ENCODE data around the gene SLC12A9.
A peak's percentile ranks its signal among the peaks of the same experiment; 100 is the strongest.

GRCh38 chr7:100875356-100875751 lies 22.8 kb downstream of the SLC12A9 start:
- no peak for TF ChIP-seq CTCF (IDR thresholded peaks at IDR 0.05; ENCODE audit: low read depth, low read length)
- no peak for TF ChIP-seq POLR2A (IDR thresholded peaks at IDR 0.05; ENCODE audit: extremely low read depth, insufficient read length)
- no peak for TF ChIP-seq MAX (IDR thresholded peaks at IDR 0.05; ENCODE audit: low read depth, low read length)
- 0 out of 2 replicates have a peak, but pooled peaks have one; percentile 12 for TF ChIP-seq MYC (IDR thresholded peaks at IDR 0.05; ENCODE audit: low read depth, low read length)
